ENCODE results near the gene CRELD1.

DNA sequence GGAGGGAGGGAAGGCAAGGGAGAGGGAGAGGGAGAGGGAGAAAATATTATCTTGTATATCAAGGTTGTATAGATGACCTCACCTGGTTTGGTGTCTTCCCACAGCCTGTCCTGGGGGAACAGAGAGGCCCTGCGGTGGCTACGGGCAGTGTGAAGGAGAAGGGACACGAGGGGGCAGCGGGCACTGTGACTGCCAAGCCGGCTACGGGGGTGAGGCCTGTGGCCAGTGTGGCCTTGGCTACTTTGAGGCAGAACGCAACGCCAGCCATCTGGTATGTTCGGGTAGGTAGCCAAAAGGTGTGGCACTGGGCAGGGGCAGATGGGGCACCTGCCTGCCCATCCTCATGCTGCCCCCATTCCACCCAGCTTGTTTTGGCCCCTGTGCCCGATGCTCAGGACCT lies 7.1 kb downstream of the CRELD1 start:
- TF ChIP-seq POLR2AphosphoS5 (IDR thresholded peaks at IDR 0.05): no peak
- no peak for TF ChIP-seq CTCF (IDR thresholded peaks at IDR 0.05)
- no peak for TF ChIP-seq POLR2A (IDR thresholded peaks at IDR 0.05)
- no peak for TF ChIP-seq EP300 (IDR thresholded peaks at IDR 0.05)

Measured in sigmoid colon (tissue), 4 donors.